Measurements from ENCODE around the gene NUDT14. TPM values are rescaled to one million over a fixed set of nuclear protein-coding genes. Genes with fewer than 3 reads are reported as not detected.

NUDT14 gene
- total RNA-seq, 1 donor from 2014 or later, result 39.1 TPM

GRCh38 chr14:105208738-105209075 is 27.6 kb upstream of the NUDT14 start:
- no peak for DNase-seq (ENCODE audit: extremely low spot score, unreplicated experiment)
- Mint-ChIP-seq H3K36me3 (ENCODE audit: unreplicated experiment) (peaks cover 6% of the 10 kb centered on the region), H3K4me1 (ENCODE audit: unreplicated experiment) (peaks cover 15% of the 10 kb centered on the region), H3K9me3 (ENCODE audit: unreplicated experiment) (no peaks in the 10 kb centered on the region), H3K27me3 (ENCODE audit: unreplicated experiment) (no peaks in the 10 kb centered on the region), H3K27ac (ENCODE audit: unreplicated experiment) (no peak overlapping the region), H3K4me3 (ENCODE audit: unreplicated experiment) (no peak overlapping the region)
- TF ChIP-seq CTCF (IDR thresholded peaks at IDR 0.05), result no peak

- no peak for TF ChIP-seq CTCF (IDR thresholded peaks at IDR 0.05)
- Mint-ChIP-seq H3K4me1 (ENCODE audit: unreplicated experiment) (peaks cover 11% of the 10 kb centered on the region), H3K9me3 (ENCODE audit: unreplicated experiment) (no peaks in the 10 kb centered on the region), H3K27me3 (ENCODE audit: unreplicated experiment) (no peaks in the 10 kb centered on the region), H3K27ac (ENCODE audit: unreplicated experiment) (no peak overlapping the region), H3K36me3 (ENCODE audit: unreplicated experiment) (peaks cover 5% of the 10 kb centered on the region), H3K4me3 (ENCODE audit: unreplicated experiment) (no peak overlapping the region)
- no peak for DNase-seq (ENCODE audit: extremely low spot score, unreplicated experiment)
These were observed 27.1 kb upstream of the NUDT14 start for GRCh38 chr14:105207996-105208737.

- Mint-ChIP-seq H3K4me3 (ENCODE audit: unreplicated experiment) (no peak overlapping the region), H3K27me3 (ENCODE audit: unreplicated experiment) (no peaks in the 10 kb centered on the region), H3K4me1 (ENCODE audit: unreplicated experiment) (peaks cover 10% of the 10 kb centered on the region), H3K9me3 (ENCODE audit: unreplicated experiment) (no peaks in the 10 kb centered on the region), H3K27ac (ENCODE audit: unreplicated experiment) (no peak overlapping the region), H3K36me3 (ENCODE audit: unreplicated experiment) (peaks cover 4% of the 10 kb centered on the region)
- TF ChIP-seq CTCF (IDR thresholded peaks at IDR 0.05), result no peak
- DNase-seq (ENCODE audit: extremely low spot score, unreplicated experiment), result no peak
These were observed 26.4 kb upstream of the NUDT14 start for GRCh38 chr14:105207460-105207901.

GRCh38 chr14:105206873-105207272 is 25.8 kb upstream of the NUDT14 start:
- Mint-ChIP-seq H3K36me3 (ENCODE audit: unreplicated experiment) (peaks cover 4% of the 10 kb centered on the region), H3K4me1 (ENCODE audit: unreplicated experiment) (peaks cover 10% of the 10 kb centered on the region), H3K9me3 (ENCODE audit: unreplicated experiment) (no peaks in the 10 kb centered on the region), H3K4me3 (ENCODE audit: unreplicated experiment) (no peak overlapping the region), H3K27me3 (ENCODE audit: unreplicated experiment) (no peaks in the 10 kb centered on the region), H3K27ac (ENCODE audit: unreplicated experiment) (no peak overlapping the region)
- DNase-seq (ENCODE audit: extremely low spot score, unreplicated experiment), result no peak
- no peak for TF ChIP-seq CTCF (IDR thresholded peaks at IDR 0.05)

GRCh38 chr14:105205673-105206208 is 24.6 kb upstream of the NUDT14 start:
- Mint-ChIP-seq H3K4me1 (ENCODE audit: unreplicated experiment) (peaks cover 10% of the 10 kb centered on the region), H3K27me3 (ENCODE audit: unreplicated experiment) (no peaks in the 10 kb centered on the region), H3K4me3 (ENCODE audit: unreplicated experiment) (no peak overlapping the region), H3K27ac (ENCODE audit: unreplicated experiment) (no peak overlapping the region), H3K36me3 (ENCODE audit: unreplicated experiment) (peaks cover 4% of the 10 kb centered on the region), H3K9me3 (ENCODE audit: unreplicated experiment) (no peaks in the 10 kb centered on the region)
- no peak for TF ChIP-seq CTCF (IDR thresholded peaks at IDR 0.05)
- no peak for DNase-seq (ENCODE audit: extremely low spot score, unreplicated experiment)
